HL-60 (cell line): Measurements from ENCODE around the gene FRMD5.
A peak's percentile ranks its signal among the peaks of the same experiment; 100 is the strongest.

Experiments used
- DNase-seq, 2 experiments: peaks; one replicate each; pipeline ENCODE4 v3.0.0-alpha.2; 2010 to 2020; ENCODE audit warnings: low read depth in 1 of 2, low spot score in 1 of 2
- H3K27ac ChIP-seq: fragments of 250-450 bp; sonication (Bioruptor Pico); replicated peaks from 2 replicates; pipeline ENCODE4 v1.5.1; 2020; ENCODE audit warnings: mild to moderate bottlenecking, moderate library complexity
- H3K27me3 ChIP-seq: fragments of 250-450 bp; sonication (Bioruptor Pico); 2 replicates; pipeline ENCODE4 v1.5.1; 2021; ENCODE audit warnings: mild to moderate bottlenecking, moderate library complexity; ENCODE audit not compliant: insufficient read depth, poor library complexity, severe bottlenecking
- H3K4me3 ChIP-seq: replicated peaks from 2 replicates; pipeline ENCODE4 v1.5.1; 2011; ENCODE audit warnings: mild to moderate bottlenecking, control low read depth, low read length; ENCODE audit not compliant: insufficient read depth
- CTCF ChIP-seq: IDR thresholded peaks from one replicate; pipeline ENCODE4 v1.5.1; 2011; ENCODE audit warnings: low read length, control low read depth, inconsistent platforms; ENCODE audit not compliant: insufficient read depth
- GABPA ChIP-seq: IDR thresholded peaks from 2 replicates; pipeline ENCODE4 v1.6.1; 2012; ENCODE audit warnings: low read depth
- POLR2AphosphoS5 ChIP-seq: IDR thresholded peaks from 2 replicates; pipeline ENCODE4 v1.6.1; 2012; ENCODE audit warnings: low read depth
- REST ChIP-seq: IDR thresholded peaks from 2 replicates; pipeline ENCODE4 v1.6.1; 2012; ENCODE audit warnings: low read depth; ENCODE audit not compliant: insufficient replicate concordance
- SPI1 ChIP-seq: IDR thresholded peaks from 2 replicates; pipeline ENCODE4 v1.6.1; 2012; ENCODE audit warnings: low read depth, mild to moderate bottlenecking, borderline replicate concordance

FRMD5 gene

GRCh38 chr15:44075535-44075934 lies 119.5 kb downstream of the FRMD5 start:
- Histone ChIP-seq H3K27ac (no peak overlapping the region), H3K4me3 (no peak overlapping the region), H3K27me3 (peaks cover 6% of the 10 kb centered on the region)
- no peak for TF ChIP-seq REST
- TF ChIP-seq CTCF = no peak
- TF ChIP-seq SPI1 = no peak
- TF ChIP-seq POLR2AphosphoS5 = no peak
- no peak for TF ChIP-seq GABPA
- no peak for DNase-seq

- TF ChIP-seq GABPA = no peak
- TF ChIP-seq POLR2AphosphoS5 = no peak
- no peak for TF ChIP-seq REST
- Histone ChIP-seq H3K4me3 (no peak overlapping the region), H3K27me3 (peaks cover 3% of the 10 kb centered on the region), H3K27ac (no peak overlapping the region)
- DNase-seq = no peak
These were observed 125.6 kb downstream of the FRMD5 start for GRCh38 chr15:44069489-44069888.

GRCh38 chr15:44068347-44068746 lies 126.7 kb downstream of the FRMD5 start:
- peaks cover 3% of the 10 kb centered on the region for H3K27me3 ChIP-seq
- no peak for TF ChIP-seq POLR2AphosphoS5
- TF ChIP-seq CTCF = no peak
- TF ChIP-seq REST = no peak
- TF ChIP-seq SPI1 = no peak
- TF ChIP-seq GABPA = no peak
- H3K4me3 ChIP-seq = no peak overlapping the region
- H3K27ac ChIP-seq = no peak overlapping the region
- no peak for DNase-seq

- peak; percentile 56 for TF ChIP-seq CTCF
- no peak for TF ChIP-seq GABPA
- Histone ChIP-seq H3K4me3 (no peak overlapping the region), H3K27me3 (no peaks in the 10 kb centered on the region), H3K27ac (no peak overlapping the region)
- peak; percentile 5 to 61 for DNase-seq
These were observed 128.8 kb downstream of the FRMD5 start for GRCh38 chr15:44066211-44066827.
